IMR-90 (cell line): Measurements from ENCODE around the gene NISCH. TPM values are rescaled to one million over a fixed set of nuclear protein-coding genes. Genes with fewer than 3 reads are reported as not detected.

Experiments used
- ATAC-seq: fragments of 200-7000 bp; cut with Tn5 transposase; 2 replicates; pipeline ENCODE4 v1.9.1; 2020; ENCODE audit warnings: low read depth, mild to moderate bottlenecking, moderate library complexity
- BruUV-seq: library from RNA; stranded (reverse); fragments of 400-500 nt; replicated peaks from 2 replicates; lab custom pipeline; 2021; lab: Mats Ljungman, UMichigan
- CTCF ChIA-PET: fragments of 300-600 bp; formaldehyde crosslinking; extraction: SDS; loops from one replicate; lab custom pipeline; 2021; ENCODE audit warnings: antibody characterized with exemption; lab: Yijun Ruan, JAX
- POLR2A ChIA-PET: fragments of 300-600 bp; sonication (Branson Sonifier 250); formaldehyde crosslinking; loops from one replicate; lab custom pipeline; 2022; ENCODE audit warnings: antibody characterized with exemption; ENCODE audit not compliant: unreplicated experiment; lab: Charles Lee
- DNase-seq: peaks from one replicate; pipeline ENCODE4 v3.0.0; 2013
- H2AFZ ChIP-seq: replicated peaks from 2 replicates; pipeline ENCODE3; 2013; ENCODE audit warnings: low read length, mild to moderate bottlenecking; ENCODE audit not compliant: poor library complexity
- H2AK5ac ChIP-seq: 2 replicates; pipeline ENCODE4 v1.6.1; 2013; ENCODE audit warnings: low read depth, low read length, inconsistent platforms
- H2AK9ac ChIP-seq: replicated peaks from 2 replicates; pipeline ENCODE3; 2013; ENCODE audit warnings: mild to moderate bottlenecking, low read depth, low read length, moderate library complexity; ENCODE audit not compliant: poor library complexity
- H2BK120ac ChIP-seq: 2 replicates; pipeline ENCODE4 v1.6.1; 2013; ENCODE audit warnings: low read depth, low read length, inconsistent platforms
- H2BK15ac ChIP-seq: 3 replicates; pipeline ENCODE4 v1.6.1; 2013; ENCODE audit warnings: low read depth, low read length, inconsistent platforms
- H2BK20ac ChIP-seq: 2 replicates; pipeline ENCODE4 v1.6.1; 2013; ENCODE audit warnings: low read depth, mild to moderate bottlenecking, inconsistent platforms, low read length, moderate library complexity
- H2BK5ac ChIP-seq: 2 replicates; pipeline ENCODE4 v1.6.1; 2013; ENCODE audit warnings: mild to moderate bottlenecking, low read depth, low read length, inconsistent platforms; ENCODE audit not compliant: poor library complexity, severe bottlenecking
- H3K14ac ChIP-seq: replicated peaks from 2 replicates; pipeline ENCODE4 v1.6.1; 2013; ENCODE audit warnings: low read depth, low read length, inconsistent platforms
- H3K18ac ChIP-seq: 2 replicates; pipeline ENCODE4 v1.6.1; 2013; ENCODE audit warnings: low read depth, low read length, control low read depth
- H3K23ac ChIP-seq: 2 replicates; pipeline ENCODE4 v1.6.1; 2013; ENCODE audit warnings: low read depth, low read length, inconsistent platforms
- H3K27ac ChIP-seq: 2 replicates; pipeline ENCODE4 v1.5.1; 2013; ENCODE audit warnings: mild to moderate bottlenecking, control low read depth, low read length; ENCODE audit not compliant: insufficient read depth
- H3K27me3 ChIP-seq: 2 replicates; pipeline ENCODE4 v1.6.1; 2013; ENCODE audit warnings: low read length; ENCODE audit not compliant: control insufficient read depth, insufficient read depth
- H3K36me3 ChIP-seq: 2 replicates; pipeline ENCODE4 v1.6.1; 2013; ENCODE audit warnings: low read length, mixed read lengths; ENCODE audit not compliant: control insufficient read depth, insufficient read depth
- H3K4ac ChIP-seq: 2 replicates; pipeline ENCODE4 v1.6.1; 2013; ENCODE audit warnings: low read depth, low read length, inconsistent platforms
- H3K4me1 ChIP-seq: 2 replicates; pipeline ENCODE4 v1.6.1; 2013; ENCODE audit warnings: low read length, mixed read lengths; ENCODE audit not compliant: control insufficient read depth, insufficient read depth
- H3K4me2 ChIP-seq: 2 replicates; pipeline ENCODE4 v1.6.1; 2013; ENCODE audit warnings: low read depth, mild to moderate bottlenecking, control low read depth, low read length, moderate library complexity
- H3K4me3 ChIP-seq: 2 replicates; pipeline ENCODE4 v1.5.1; 2013; ENCODE audit warnings: low read depth, mild to moderate bottlenecking, control low read depth, low read length, moderate library complexity; ENCODE audit not compliant: insufficient read depth
- H3K56ac ChIP-seq: 2 replicates; pipeline ENCODE4 v1.6.1; 2013; ENCODE audit warnings: low read length, inconsistent platforms; ENCODE audit not compliant: insufficient read depth; ENCODE audit errors: extremely low read depth
- H3K79me1 ChIP-seq, 2 experiments: 2 replicates each; pipeline ENCODE4 v1.6.1; 2013; ENCODE audit warnings: low read length in 2 of 2, inconsistent platforms in 1 of 2, low read depth in 1 of 2
- H3K9ac ChIP-seq: 2 replicates; pipeline ENCODE4 v1.6.1; 2013; ENCODE audit warnings: low read depth, low read length, control low read depth
- H3K9me1 ChIP-seq: 2 replicates; pipeline ENCODE4 v1.6.1; 2013; ENCODE audit warnings: low read length, inconsistent platforms; ENCODE audit not compliant: insufficient read depth
- H3K9me3 ChIP-seq: 2 replicates; pipeline ENCODE4 v1.6.1; 2013; ENCODE audit warnings: low read length; ENCODE audit not compliant: control insufficient read depth, insufficient read depth
- H4K20me1 ChIP-seq: 2 replicates; pipeline ENCODE4 v1.6.1; 2013; ENCODE audit warnings: low read length, inconsistent platforms; ENCODE audit not compliant: insufficient read depth
- H4K5ac ChIP-seq: 2 replicates; pipeline ENCODE4 v1.6.1; 2013; ENCODE audit warnings: mild to moderate bottlenecking, low read depth, low read length, control low read depth
- H4K8ac ChIP-seq, 2 experiments: 2 replicates each; pipeline ENCODE4 v1.6.1; 2013; ENCODE audit warnings: low read depth in 2 of 2, low read length in 2 of 2, control low read depth in 1 of 2, inconsistent platforms in 1 of 2
- H4K91ac ChIP-seq: 2 replicates; pipeline ENCODE4 v1.6.1; 2013; ENCODE audit warnings: low read depth, low read length, inconsistent platforms; ENCODE audit not compliant: insufficient read depth
- BHLHE40 ChIP-seq: fragments of 150-350 bp; IDR thresholded peaks from 2 replicates; pipeline ENCODE4 v1.6.1; 2016; ENCODE audit warnings: mild to moderate bottlenecking, low read depth, low read length
- CEBPB ChIP-seq: IDR thresholded peaks from 2 replicates; pipeline ENCODE4 v1.6.1; 2012; ENCODE audit warnings: low read depth, low read length, improper control_type of control experiment
- CHD1 ChIP-seq: IDR thresholded peaks from 2 replicates; pipeline ENCODE4 v1.6.1; 2012; ENCODE audit warnings: low read depth, low read length, improper control_type of control experiment
- FOS ChIP-seq: fragments of 150-350 bp; IDR thresholded peaks from 2 replicates; pipeline ENCODE4 v1.6.1; 2016; ENCODE audit warnings: low read depth, low read length
- MAFK ChIP-seq: IDR thresholded peaks from 2 replicates; pipeline ENCODE4 v1.6.1; 2012; ENCODE audit warnings: low read depth, low read length, improper control_type of control experiment
- MAZ ChIP-seq: IDR thresholded peaks from 2 replicates; pipeline ENCODE4 v1.6.1; 2012; ENCODE audit warnings: low read depth, mild to moderate bottlenecking, low read length, improper control_type of control experiment, moderate library complexity, borderline replicate concordance
- MXI1 ChIP-seq: IDR thresholded peaks from 2 replicates; pipeline ENCODE4 v1.6.1; 2012; ENCODE audit warnings: low read depth, mild to moderate bottlenecking, low read length, moderate library complexity, borderline replicate concordance
- NFE2L2 ChIP-seq: fragments of 150-350 bp; IDR thresholded peaks from 2 replicates; pipeline ENCODE4 v1.6.1; 2016; ENCODE audit warnings: low read depth, mild to moderate bottlenecking, low read length
- POLR2A ChIP-seq: IDR thresholded peaks from 2 replicates; pipeline ENCODE4 v1.6.1; 2012; ENCODE audit warnings: mild to moderate bottlenecking, low read depth, low read length
- RAD21 ChIP-seq: IDR thresholded peaks from 2 replicates; pipeline ENCODE4 v1.6.1; 2012; ENCODE audit warnings: low read length, improper control_type of control experiment
- RCOR1 ChIP-seq: IDR thresholded peaks from 2 replicates; pipeline ENCODE4 v1.6.1; 2012; ENCODE audit warnings: mild to moderate bottlenecking, low read length, improper control_type of control experiment; ENCODE audit not compliant: insufficient replicate concordance
- RFX5 ChIP-seq: IDR thresholded peaks from 2 replicates; pipeline ENCODE4 v1.8.0; 2012; ENCODE audit warnings: low read depth, mild to moderate bottlenecking, low read length, moderate library complexity
- SMC3 ChIP-seq: fragments of 150-350 bp; IDR thresholded peaks from 2 replicates; pipeline ENCODE4 v1.6.1; 2016; ENCODE audit warnings: low read depth, mild to moderate bottlenecking, antibody characterized with exemption, low read length, moderate library complexity
- WGBS, 2 experiments: methylation state at CpG; one replicate each; pipeline versions ENCODE4 v1.1.5 to v1.1.7; 2013; ENCODE audit warnings: missing lambda C conversion rate in 2 of 2; ENCODE audit not compliant: insufficient read length in 1 of 2; ENCODE audit errors: extremely low coverage in 2 of 2; 5-methylcytosine and 5-hydroxymethylcytosine counted together
- dilution Hi-C: fragments of 300-500 bp; cut with HindIII; formaldehyde crosslinking; loops from one replicate; pipeline ENCODE4 v1.14.3; 2018; ENCODE audit warnings: low sequenced_read_pairs; ENCODE audit not compliant: unreplicated experiment
- in situ Hi-C: fragments of 300-500 bp; cut with MboI; formaldehyde crosslinking; loops from 3 replicates; pipeline ENCODE4 v1.14.3; 2019; ENCODE audit warnings: low sequenced_read_pairs, inconsistent platforms, mixed read lengths
- intact Hi-C: fragments of 100-400 bp; cut with micrococcal nuclease; formaldehyde crosslinking; loops from 2 replicates; pipeline ENCODE4 v1.10.0; 2022
- polyA plus RNA-seq, 3 experiments: library from polyadenylated mRNA; depleted of rRNA; stranded (reverse); fragments of >200 nt; gene quantifications; 2 replicates each; pipeline ENCODE4 v1.2.3, GENCODE V29; 2012; ENCODE audit warnings: low replicate concordance in 1 of 3
- total RNA-seq: library from RNA; depleted of rRNA; stranded (reverse); fragments of >200 nt; gene quantifications from 2 replicates; pipeline ENCODE4 v1.2.3, GENCODE V29; 2012
- TF ChIP-seq, protein P1 (sequence below): conservative IDR thresholded peaks from 2 replicates; pipeline ENCODE4 v1.5.1; 2012; ENCODE audit warnings: mild to moderate bottlenecking, low read depth, low read length, improper control_type of control experiment
- TF ChIP-seq, protein P2 (sequence below): fragments of 150-350 bp; IDR thresholded peaks from 2 replicates; pipeline ENCODE4 v1.6.1; 2016; ENCODE audit warnings: low read depth, mild to moderate bottlenecking, low read length, moderate library complexity, borderline replicate concordance
- TF ChIP-seq, protein P3 (sequence below): fragments of 150-350 bp; IDR thresholded peaks from 2 replicates; pipeline ENCODE4 v1.6.1; 2017; ENCODE audit warnings: mild to moderate bottlenecking, antibody characterized with exemption, low read length, low read depth

Gene NISCH
- total and polyA plus RNA-seq, 2 of the 4 experiments (the other 2 are of a cell fraction): 36.9 to 86.0 TPM

DNA sequence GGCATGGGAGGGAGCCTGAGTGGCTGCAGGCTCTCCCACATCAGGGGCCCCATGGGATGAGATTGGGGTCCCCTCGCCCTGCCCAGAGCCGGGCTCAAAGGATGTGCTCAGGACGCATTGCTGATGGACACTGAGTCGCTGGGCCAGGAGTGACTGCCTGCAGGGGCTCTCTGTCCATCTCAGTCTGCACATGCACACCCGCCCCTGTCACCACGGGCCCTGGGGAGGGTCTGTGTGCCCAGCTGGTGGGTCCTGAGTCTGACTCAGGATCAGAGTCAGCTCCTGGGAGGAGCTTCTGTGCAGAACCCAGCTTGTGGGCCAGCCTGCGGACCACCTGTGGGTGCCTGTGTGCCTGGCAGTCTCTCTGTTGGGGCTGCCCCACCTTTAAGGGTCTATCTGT lies 57.9 kb downstream of the NISCH start:
- Histone ChIP-seq H2AK9ac (no peak overlapping the region), H2BK5ac (no peak overlapping the region), H3K18ac (no peak overlapping the region), H3K56ac (no peak overlapping the region), H2BK15ac (no peak overlapping the region), H4K20me1 (no peaks in the 10 kb centered on the region; the same call in 1 of the 2 replicates), H3K4me1 (no peaks in the 10 kb centered on the region), H3K9ac (no peak overlapping the region), H3K4me2 (no peak overlapping the region), H2BK20ac (no peak overlapping the region), H3K27me3 (peaks cover 56% of the 10 kb centered on the region), H3K9me1 (no peaks in the 10 kb centered on the region), H2AFZ (no peak overlapping the region), H3K4ac (no peak overlapping the region), H2BK120ac (no peak overlapping the region), H3K36me3 (no peaks in the 10 kb centered on the region), H4K8ac (no peak overlapping the region), H3K4me3 (no peak overlapping the region), H3K14ac (no peak overlapping the region), H3K27ac (no peak overlapping the region), H4K5ac (no peak overlapping the region), H3K9me3 (no peaks in the 10 kb centered on the region), H2AK5ac (no peak overlapping the region), H3K23ac (no peak overlapping the region), H3K79me1 (no peaks in the 10 kb centered on the region), H4K91ac (no peak overlapping the region)
- ATAC-seq (no peak), DNase-seq (no peak)
- ChIA-PET CTCF (no interaction called here), POLR2A (no interaction called here)
- intact Hi-C loops (no loop called here), dilution Hi-C loops (no loop called here), in situ Hi-C loops (no loop called here)
- no TSS peak for BruUV-seq
- 100% methylated on average over 3 of the region's 7 CpGs; no CpG with 5 or more reads in 1 of the 2 experiments for WGBS, 2 experiments
- TF ChIP-seq BHLHE40: no peak
- no peak for TF ChIP-seq MAFK
- no peak for TF ChIP-seq RAD21
- TF ChIP-seq POLR2A: no peak
- no peak for TF ChIP-seq CEBPB
- TF ChIP-seq, protein P1, sequence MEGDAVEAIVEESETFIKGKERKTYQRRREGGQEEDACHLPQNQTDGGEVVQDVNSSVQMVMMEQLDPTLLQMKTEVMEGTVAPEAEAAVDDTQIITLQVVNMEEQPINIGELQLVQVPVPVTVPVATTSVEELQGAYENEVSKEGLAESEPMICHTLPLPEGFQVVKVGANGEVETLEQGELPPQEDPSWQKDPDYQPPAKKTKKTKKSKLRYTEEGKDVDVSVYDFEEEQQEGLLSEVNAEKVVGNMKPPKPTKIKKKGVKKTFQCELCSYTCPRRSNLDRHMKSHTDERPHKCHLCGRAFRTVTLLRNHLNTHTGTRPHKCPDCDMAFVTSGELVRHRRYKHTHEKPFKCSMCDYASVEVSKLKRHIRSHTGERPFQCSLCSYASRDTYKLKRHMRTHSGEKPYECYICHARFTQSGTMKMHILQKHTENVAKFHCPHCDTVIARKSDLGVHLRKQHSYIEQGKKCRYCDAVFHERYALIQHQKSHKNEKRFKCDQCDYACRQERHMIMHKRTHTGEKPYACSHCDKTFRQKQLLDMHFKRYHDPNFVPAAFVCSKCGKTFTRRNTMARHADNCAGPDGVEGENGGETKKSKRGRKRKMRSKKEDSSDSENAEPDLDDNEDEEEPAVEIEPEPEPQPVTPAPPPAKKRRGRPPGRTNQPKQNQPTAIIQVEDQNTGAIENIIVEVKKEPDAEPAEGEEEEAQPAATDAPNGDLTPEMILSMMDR: no peak
- no peak for TF ChIP-seq NFE2L2
- no peak for TF ChIP-seq MXI1
- TF ChIP-seq MAZ: no peak
- no peak for TF ChIP-seq RFX5
- TF ChIP-seq CHD1: no peak
- TF ChIP-seq, protein P2, sequence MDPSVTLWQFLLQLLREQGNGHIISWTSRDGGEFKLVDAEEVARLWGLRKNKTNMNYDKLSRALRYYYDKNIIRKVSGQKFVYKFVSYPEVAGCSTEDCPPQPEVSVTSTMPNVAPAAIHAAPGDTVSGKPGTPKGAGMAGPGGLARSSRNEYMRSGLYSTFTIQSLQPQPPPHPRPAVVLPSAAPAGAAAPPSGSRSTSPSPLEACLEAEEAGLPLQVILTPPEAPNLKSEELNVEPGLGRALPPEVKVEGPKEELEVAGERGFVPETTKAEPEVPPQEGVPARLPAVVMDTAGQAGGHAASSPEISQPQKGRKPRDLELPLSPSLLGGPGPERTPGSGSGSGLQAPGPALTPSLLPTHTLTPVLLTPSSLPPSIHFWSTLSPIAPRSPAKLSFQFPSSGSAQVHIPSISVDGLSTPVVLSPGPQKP: no peak
- no peak for TF ChIP-seq SMC3
- no peak for TF ChIP-seq FOS
- no peak for TF ChIP-seq RCOR1
- TF ChIP-seq, protein P3, sequence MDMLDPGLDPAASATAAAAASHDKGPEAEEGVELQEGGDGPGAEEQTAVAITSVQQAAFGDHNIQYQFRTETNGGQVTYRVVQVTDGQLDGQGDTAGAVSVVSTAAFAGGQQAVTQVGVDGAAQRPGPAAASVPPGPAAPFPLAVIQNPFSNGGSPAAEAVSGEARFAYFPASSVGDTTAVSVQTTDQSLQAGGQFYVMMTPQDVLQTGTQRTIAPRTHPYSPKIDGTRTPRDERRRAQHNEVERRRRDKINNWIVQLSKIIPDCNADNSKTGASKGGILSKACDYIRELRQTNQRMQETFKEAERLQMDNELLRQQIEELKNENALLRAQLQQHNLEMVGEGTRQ: no peak
